ENCODE results near the gene SPIN1. TPM values are rescaled to one million over a fixed set of nuclear protein-coding genes. Genes with fewer than 3 reads are reported as not detected.

The SPIN1 gene
- total RNA-seq, 1 experiment from 2014 or later: 76.9 TPM

- intact Hi-C loops (cut with micrococcal nuclease; ENCODE audit: unreplicated experiment) (no loop called here), in situ Hi-C loops (cut with HindIII; ENCODE audit: low pct_unique_long_range_greater_than_20kb, low sequenced_read_pairs) (no loop called here)
- Histone ChIP-seq H3K27me3 (ENCODE audit: control insufficient read depth, insufficient read depth, low read length) (no peaks in the 10 kb centered on the region), H3K4me3 (ENCODE audit: low read depth in 2 of 2, low read length in 2 of 2) (no peak overlapping the region), H3K27ac (ENCODE audit: low read length) (no peak overlapping the region; the same call in 1 of the 2 replicates), H3K36me3 (ENCODE audit: control insufficient read depth, insufficient read depth, low read length) (peaks cover 2% of the 10 kb centered on the region; the same call in 1 of the 2 replicates), H3K4me1 (ENCODE audit: control insufficient read depth, insufficient read depth, low read length) (peaks cover 18% of the 10 kb centered on the region; the same call in 1 of the 2 replicates), H3K9me3 (ENCODE audit: control insufficient read depth, insufficient read depth, low read depth, low read length) (no peaks in the 10 kb centered on the region)
- no TSS peak for BruUV-seq (replicated peaks)
- ATAC-seq (no peak), DNase-seq (ENCODE audit: low read depth, low spot score) (no peak)
- TF ChIP-seq SIN3A (IDR thresholded peaks at IDR 0.05; ENCODE audit: borderline replicate concordance, insufficient read depth, low read depth, low read length) (no peak), REST (IDR thresholded peaks at IDR 0.05; ENCODE audit: insufficient read depth in 1 of 2, low read depth in 2 of 2, low read length in 1 of 2) (no peak), CTCF (IDR thresholded peaks at IDR 0.05) (no peak), POLR2AphosphoS5 (IDR thresholded peaks at IDR 0.05; ENCODE audit: low read depth, low read length) (no peak), TCF7L2 (IDR thresholded peaks at IDR 0.05; ENCODE audit: low read depth, low read length) (no peak)
- ChIA-PET POLR2A (no interaction called here), CTCF (interaction anchor here (0.5 to 0.7 kb wide), 2 partner anchors 287 to 595 kb away, joined by 3 read pairs; no protein-coding TSS in a partner anchor)
These were observed 3.0 kb downstream of the SPIN1 start for GRCh38 chr9:88391236-88391635.

GRCh38 chr9:88391921-88392320 lies 3.7 kb downstream of the SPIN1 start:
- H3K4me1 ChIP-seq (ENCODE audit: control insufficient read depth, insufficient read depth, low read length): peaks cover 22% of the 10 kb centered on the region
- H3K4me3 ChIP-seq (ENCODE audit: low read depth in 2 of 2, low read length in 2 of 2): no peak overlapping the region
- TF ChIP-seq REST (IDR thresholded peaks at IDR 0.05; ENCODE audit: insufficient read depth in 1 of 2, low read depth in 2 of 2, low read length in 1 of 2): no peak
- no peak for TF ChIP-seq POLR2AphosphoS5 (IDR thresholded peaks at IDR 0.05; ENCODE audit: low read depth, low read length)
- no peak for TF ChIP-seq CTCF (IDR thresholded peaks at IDR 0.05)
- no peak for TF ChIP-seq SIN3A (IDR thresholded peaks at IDR 0.05; ENCODE audit: borderline replicate concordance, insufficient read depth, low read depth, low read length)
- TF ChIP-seq TCF7L2 (IDR thresholded peaks at IDR 0.05; ENCODE audit: low read depth, low read length): no peak
- ChIA-PET POLR2A (no interaction called here), CTCF (interaction anchor here (0.5 to 0.7 kb wide), 2 partner anchors 287 to 596 kb away, joined by 3 read pairs; no protein-coding TSS in a partner anchor)
- no peaks in the 10 kb centered on the region for H3K9me3 ChIP-seq (ENCODE audit: control insufficient read depth, insufficient read depth, low read depth, low read length)
- BruUV-seq (replicated peaks): no TSS peak
- ATAC-seq: no peak
- intact Hi-C loops (cut with micrococcal nuclease; ENCODE audit: unreplicated experiment) (no loop called here), in situ Hi-C loops (cut with HindIII; ENCODE audit: low pct_unique_long_range_greater_than_20kb, low sequenced_read_pairs) (no loop called here)
- H3K36me3 ChIP-seq (ENCODE audit: control insufficient read depth, insufficient read depth, low read length): peaks cover 2% of the 10 kb centered on the region; the same call in 1 of the 2 replicates
- DNase-seq (ENCODE audit: low read depth, low spot score): no peak
- no peaks in the 10 kb centered on the region for H3K27me3 ChIP-seq (ENCODE audit: control insufficient read depth, insufficient read depth, low read length)
- H3K27ac ChIP-seq (ENCODE audit: low read length): no peak overlapping the region; the same call in 1 of the 2 replicates
